ENCODE measurements around the gene PSMG3.

PSMG3 gene

GRCh38 chr7:1597791-1598190 is 28.0 kb upstream of the PSMG3 start:
- TF ChIP-seq, protein P1, sequence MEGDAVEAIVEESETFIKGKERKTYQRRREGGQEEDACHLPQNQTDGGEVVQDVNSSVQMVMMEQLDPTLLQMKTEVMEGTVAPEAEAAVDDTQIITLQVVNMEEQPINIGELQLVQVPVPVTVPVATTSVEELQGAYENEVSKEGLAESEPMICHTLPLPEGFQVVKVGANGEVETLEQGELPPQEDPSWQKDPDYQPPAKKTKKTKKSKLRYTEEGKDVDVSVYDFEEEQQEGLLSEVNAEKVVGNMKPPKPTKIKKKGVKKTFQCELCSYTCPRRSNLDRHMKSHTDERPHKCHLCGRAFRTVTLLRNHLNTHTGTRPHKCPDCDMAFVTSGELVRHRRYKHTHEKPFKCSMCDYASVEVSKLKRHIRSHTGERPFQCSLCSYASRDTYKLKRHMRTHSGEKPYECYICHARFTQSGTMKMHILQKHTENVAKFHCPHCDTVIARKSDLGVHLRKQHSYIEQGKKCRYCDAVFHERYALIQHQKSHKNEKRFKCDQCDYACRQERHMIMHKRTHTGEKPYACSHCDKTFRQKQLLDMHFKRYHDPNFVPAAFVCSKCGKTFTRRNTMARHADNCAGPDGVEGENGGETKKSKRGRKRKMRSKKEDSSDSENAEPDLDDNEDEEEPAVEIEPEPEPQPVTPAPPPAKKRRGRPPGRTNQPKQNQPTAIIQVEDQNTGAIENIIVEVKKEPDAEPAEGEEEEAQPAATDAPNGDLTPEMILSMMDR (conservative IDR thresholded peaks at IDR 0.05; ENCODE audit: control insufficient read depth, insufficient read depth, low read depth, low read length), result no peak
- DNase-seq (ENCODE audit: low read depth), result no peak
- no peak overlapping the region for H3K4me3 ChIP-seq (ENCODE audit: control insufficient read depth, low read depth, low read length)

DNA sequence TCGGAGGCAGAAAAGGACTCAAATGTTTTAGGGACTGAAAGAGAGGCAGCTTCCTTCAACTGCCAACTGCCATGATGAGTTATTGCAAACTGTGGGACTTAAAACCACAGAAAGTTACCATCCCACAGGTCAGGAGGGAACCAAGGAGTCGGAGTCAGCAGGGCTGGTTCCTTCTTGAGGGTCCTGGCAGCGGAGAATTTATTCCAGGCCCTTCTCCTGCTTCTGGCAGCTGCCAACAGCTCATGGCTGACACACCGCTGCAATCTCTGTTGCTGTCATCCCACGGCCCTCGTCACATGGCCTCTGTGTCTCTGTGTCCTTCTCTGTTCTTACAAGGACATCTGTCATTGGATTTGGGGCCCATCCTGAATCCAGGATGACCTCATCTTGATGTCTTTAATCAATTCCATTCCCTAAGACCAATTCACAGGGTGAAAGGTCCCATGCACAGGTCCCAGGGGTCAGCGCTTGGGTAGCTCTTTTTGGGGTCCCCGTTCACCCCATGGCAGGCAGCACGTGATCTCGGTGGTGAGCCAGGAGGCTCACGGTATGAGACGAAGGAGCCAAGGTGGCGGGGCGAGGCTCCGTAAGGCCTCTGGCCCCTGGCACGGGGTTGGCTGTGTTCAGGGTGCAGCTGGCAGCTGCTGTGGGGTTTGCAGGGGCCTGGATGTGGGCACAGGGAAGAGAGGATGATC is 27.4 kb upstream of the PSMG3 start:
- H3K4me3 ChIP-seq (ENCODE audit: control insufficient read depth, low read depth, low read length), result no peak overlapping the region
- TF ChIP-seq, protein P1 (conservative IDR thresholded peaks at IDR 0.05; ENCODE audit: control insufficient read depth, insufficient read depth, low read depth, low read length), result no peak
- no peak for DNase-seq (ENCODE audit: low read depth)

- TF ChIP-seq, protein P1 (conservative IDR thresholded peaks at IDR 0.05; ENCODE audit: control insufficient read depth, insufficient read depth, low read depth, low read length), result no peak
- DNase-seq (ENCODE audit: low read depth), result no peak
- H3K4me3 ChIP-seq (ENCODE audit: control insufficient read depth, low read depth, low read length), result no peak overlapping the region
These were observed 26.6 kb upstream of the PSMG3 start for GRCh38 chr7:1596181-1597043.

- no peak for DNase-seq (ENCODE audit: low read depth)
- TF ChIP-seq, protein P1 (conservative IDR thresholded peaks at IDR 0.05; ENCODE audit: control insufficient read depth, insufficient read depth, low read depth, low read length), result no peak
- no peak overlapping the region for H3K4me3 ChIP-seq (ENCODE audit: control insufficient read depth, low read depth, low read length)
These were observed 25.8 kb upstream of the PSMG3 start for GRCh38 chr7:1595636-1596035.

GRCh38 chr7:1595027-1595426 is 25.2 kb upstream of the PSMG3 start:
- no peak for DNase-seq (ENCODE audit: low read depth)
- TF ChIP-seq, protein P1 (conservative IDR thresholded peaks at IDR 0.05; ENCODE audit: control insufficient read depth, insufficient read depth, low read depth, low read length), result no peak
- no peak overlapping the region for H3K4me3 ChIP-seq (ENCODE audit: control insufficient read depth, low read depth, low read length)

DNA sequence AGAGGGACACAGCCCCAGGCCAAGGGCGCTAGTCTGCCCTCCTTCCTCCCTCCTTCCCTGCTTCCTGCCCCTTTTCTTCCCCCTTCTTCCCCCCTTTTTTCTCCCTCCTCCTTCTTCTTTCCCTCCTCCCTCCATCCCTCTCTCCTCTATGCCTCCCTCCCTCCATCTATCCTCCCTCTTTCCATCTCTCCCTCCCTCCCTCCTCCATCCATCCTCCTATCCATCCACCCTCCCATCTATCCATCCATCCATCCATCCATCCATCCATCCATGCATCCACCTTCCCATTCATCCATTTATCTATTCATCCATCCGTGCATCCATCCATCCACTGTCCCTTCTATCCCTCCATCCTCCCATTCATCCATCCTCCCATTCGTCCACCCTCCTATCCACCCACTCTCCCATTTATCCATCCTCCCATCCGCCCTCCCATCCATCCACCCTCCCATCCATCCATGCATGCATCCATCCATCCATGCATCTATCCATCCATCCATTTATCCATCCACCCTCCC is 24.1 kb upstream of the PSMG3 start:
- DNase-seq (ENCODE audit: low read depth), result no peak
- TF ChIP-seq, protein P1 (conservative IDR thresholded peaks at IDR 0.05; ENCODE audit: control insufficient read depth, insufficient read depth, low read depth, low read length), result no peak

More for the DNA sequence above, 24.1 kb upstream of the PSMG3 start:
- no peak overlapping the region for H3K4me3 ChIP-seq (ENCODE audit: control insufficient read depth, low read depth, low read length)

Data from fibroblast of mammary gland (primary cell).